ENCODE measurements around the gene MGST2. TPM values are rescaled to one million over a fixed set of nuclear protein-coding genes. Genes with fewer than 3 reads are reported as not detected.

Gene MGST2
- total and polyA plus RNA-seq, 7 experiments from 2014 or later = 1.4 to 37.3 (median 2.5) TPM

GRCh38 chr4:139684351-139684750 lies 18.7 kb downstream of the MGST2 start:
- Mint-ChIP-seq H3K4me3 (no peak overlapping the region), H3K4me1 (peaks cover 0 to 34% (median 5%) of the 10 kb centered on the region in 7 donors), H3K27ac (no peak overlapping the region), H3K27me3 (peaks cover 0 to 6% (median 0%) of the 10 kb centered on the region in 5 donors), H3K36me3 (peaks cover 0 to 51% (median 13%) of the 10 kb centered on the region in 5 donors), H3K9me3 (peaks cover 0 to 17% (median 5%) of the 10 kb centered on the region in 11 donors)
- H3K27me3 ChIP-seq (ENCODE audit: control insufficient read depth in 2 of 2, insufficient read depth in 2 of 2, low read length in 2 of 2) = no peaks in the 10 kb centered on the region
- H3K36me3 ChIP-seq (ENCODE audit: control insufficient read depth in 2 of 3, insufficient read depth in 3 of 3, low read length in 3 of 3) = no peaks in the 10 kb centered on the region
- DNase-seq = no peak
- no peak overlapping the region for H3K4me3 ChIP-seq (ENCODE audit: low read length)
- no peaks in the 10 kb centered on the region for H3K9me3 ChIP-seq (ENCODE audit: control insufficient read depth in 2 of 3, low read length in 3 of 3)
- ChIA-PET CTCF (no interaction called here), POLR2A (no interaction called here)
- no peaks in the 10 kb centered on the region for H3K4me1 ChIP-seq (ENCODE audit: control insufficient read depth in 2 of 2, insufficient read depth in 2 of 2, low read length in 2 of 2)
- no peak for ATAC-seq
- intact Hi-C loops (cut with micrococcal nuclease) = no loop called here
- H3K27ac ChIP-seq (ENCODE audit: low read depth, low read length) = no peak overlapping the region

GRCh38 chr4:139685180-139685579 lies 19.6 kb downstream of the MGST2 start:
- DNase-seq = no peak
- H3K4me1 Mint-ChIP-seq = peaks cover 0 to 33% (median 5%) of the 10 kb centered on the region in 7 donors
- no peak for ATAC-seq
- CTCF ChIA-PET = no interaction called here
- POLR2A ChIA-PET = no interaction called here
- H3K27ac Mint-ChIP-seq = peak overlapping the region in 2 of 9 donors; percentile 66 to 82
- no peaks in the 10 kb centered on the region for H3K9me3 ChIP-seq (ENCODE audit: control insufficient read depth in 2 of 3, low read length in 3 of 3)
- no peaks in the 10 kb centered on the region for H3K4me1 ChIP-seq (ENCODE audit: control insufficient read depth in 2 of 2, insufficient read depth in 2 of 2, low read length in 2 of 2)
- peaks cover 0 to 6% (median 0%) of the 10 kb centered on the region in 5 donors for H3K27me3 Mint-ChIP-seq
- no peak overlapping the region for H3K4me3 ChIP-seq (ENCODE audit: low read length)
- no peaks in the 10 kb centered on the region for H3K36me3 ChIP-seq (ENCODE audit: control insufficient read depth in 2 of 3, insufficient read depth in 3 of 3, low read length in 3 of 3)
- no peaks in the 10 kb centered on the region for H3K27me3 ChIP-seq (ENCODE audit: control insufficient read depth in 2 of 2, insufficient read depth in 2 of 2, low read length in 2 of 2)
- intact Hi-C loops (cut with micrococcal nuclease) = no loop called here
- no peak overlapping the region for H3K27ac ChIP-seq (ENCODE audit: low read depth, low read length)
- H3K36me3 Mint-ChIP-seq = peaks cover 0 to 46% (median 13%) of the 10 kb centered on the region in 5 donors
- peaks cover 0 to 17% (median 5%) of the 10 kb centered on the region in 11 donors for H3K9me3 Mint-ChIP-seq
- H3K4me3 Mint-ChIP-seq = peak overlapping the region in 1 of 10 donors; percentile 34

DNA sequence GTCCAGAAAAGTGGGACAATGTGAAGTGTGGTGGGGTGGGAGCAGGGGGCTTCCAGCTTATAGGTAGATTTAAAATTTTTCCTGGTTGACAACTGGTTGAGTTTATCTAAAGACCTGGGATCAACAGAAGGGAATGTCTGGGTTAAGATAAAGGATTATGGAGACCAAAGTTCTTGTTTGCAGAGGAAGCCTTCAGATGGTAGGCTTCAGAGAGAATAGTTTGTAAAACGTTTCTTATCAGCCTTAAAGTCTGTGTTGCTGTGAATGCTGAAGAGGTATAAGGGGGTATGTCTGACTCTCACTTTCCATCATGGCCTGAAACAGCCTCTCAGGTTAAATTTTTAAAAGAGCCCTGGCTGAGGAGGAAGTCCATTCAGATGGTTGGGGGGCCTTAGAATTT lies 20.5 kb downstream of the MGST2 start:
- no peaks in the 10 kb centered on the region for H3K4me1 ChIP-seq (ENCODE audit: control insufficient read depth in 2 of 2, insufficient read depth in 2 of 2, low read length in 2 of 2)
- no peaks in the 10 kb centered on the region for H3K36me3 ChIP-seq (ENCODE audit: control insufficient read depth in 2 of 3, insufficient read depth in 3 of 3, low read length in 3 of 3)
- intact Hi-C loops (cut with micrococcal nuclease) = no loop called here
- POLR2A ChIA-PET = no interaction called here
- Mint-ChIP-seq H3K4me1 (peaks cover 0 to 29% (median 5%) of the 10 kb centered on the region in 7 donors), H3K27me3 (peaks cover 0 to 6% (median 0%) of the 10 kb centered on the region in 5 donors), H3K27ac (peak overlapping the region in 1 of 9 donors; percentile 66), H3K4me3 (no peak overlapping the region), H3K36me3 (peaks cover 0 to 45% (median 13%) of the 10 kb centered on the region in 5 donors), H3K9me3 (peaks cover 0 to 17% (median 5%) of the 10 kb centered on the region in 11 donors)
- H3K4me3 ChIP-seq (ENCODE audit: low read length) = no peak overlapping the region
- CTCF ChIA-PET = no interaction called here
- DNase-seq = no peak
- H3K27ac ChIP-seq (ENCODE audit: low read depth, low read length) = no peak overlapping the region
- no peak for ATAC-seq
- no peaks in the 10 kb centered on the region for H3K9me3 ChIP-seq (ENCODE audit: control insufficient read depth in 2 of 3, low read length in 3 of 3)
- H3K27me3 ChIP-seq (ENCODE audit: control insufficient read depth in 2 of 2, insufficient read depth in 2 of 2, low read length in 2 of 2) = no peaks in the 10 kb centered on the region

GRCh38 chr4:139686988-139687387 lies 21.4 kb downstream of the MGST2 start:
- POLR2A ChIA-PET = no interaction called here
- intact Hi-C loops (cut with micrococcal nuclease) = no loop called here
- ATAC-seq (no peak), DNase-seq (no peak)
- Histone ChIP-seq H3K27ac (ENCODE audit: low read depth, low read length) (no peak overlapping the region), H3K4me3 (ENCODE audit: low read length) (no peak overlapping the region), H3K4me1 (ENCODE audit: control insufficient read depth in 2 of 2, insufficient read depth in 2 of 2, low read length in 2 of 2) (no peaks in the 10 kb centered on the region), H3K9me3 (ENCODE audit: control insufficient read depth in 2 of 3, low read length in 3 of 3) (no peaks in the 10 kb centered on the region), H3K27me3 (ENCODE audit: control insufficient read depth in 2 of 2, insufficient read depth in 2 of 2, low read length in 2 of 2) (no peaks in the 10 kb centered on the region), H3K36me3 (ENCODE audit: control insufficient read depth in 2 of 3, insufficient read depth in 3 of 3, low read length in 3 of 3) (no peaks in the 10 kb centered on the region)
- Mint-ChIP-seq H3K4me3 (no peak overlapping the region), H3K4me1 (peaks cover 0 to 30% (median 5%) of the 10 kb centered on the region in 7 donors), H3K27ac (no peak overlapping the region), H3K9me3 (peaks cover 0 to 17% (median 5%) of the 10 kb centered on the region in 11 donors), H3K36me3 (peaks cover 0 to 43% (median 17%) of the 10 kb centered on the region in 5 donors), H3K27me3 (peaks cover 0 to 6% (median 0%) of the 10 kb centered on the region in 5 donors)
- CTCF ChIA-PET = no interaction called here

- ChIA-PET POLR2A (no interaction called here), CTCF (no interaction called here)
- no peak for ATAC-seq
- Histone ChIP-seq H3K4me1 (ENCODE audit: control insufficient read depth in 2 of 2, insufficient read depth in 2 of 2, low read length in 2 of 2) (no peaks in the 10 kb centered on the region), H3K36me3 (ENCODE audit: control insufficient read depth in 2 of 3, insufficient read depth in 3 of 3, low read length in 3 of 3) (no peaks in the 10 kb centered on the region), H3K27me3 (ENCODE audit: control insufficient read depth in 2 of 2, insufficient read depth in 2 of 2, low read length in 2 of 2) (no peaks in the 10 kb centered on the region), H3K27ac (ENCODE audit: low read depth, low read length) (no peak overlapping the region), H3K9me3 (ENCODE audit: control insufficient read depth in 2 of 3, low read length in 3 of 3) (no peaks in the 10 kb centered on the region), H3K4me3 (ENCODE audit: low read length) (no peak overlapping the region)
- DNase-seq = no peak
- intact Hi-C loops (cut with micrococcal nuclease) = no loop called here
- H3K27me3 Mint-ChIP-seq = no peaks in the 10 kb centered on the region
- H3K4me1 Mint-ChIP-seq = peaks cover 0 to 16% (median 4%) of the 10 kb centered on the region in 7 donors
- no peak overlapping the region for H3K4me3 Mint-ChIP-seq
- peaks cover 0 to 27% (median 7%) of the 10 kb centered on the region in 5 donors for H3K36me3 Mint-ChIP-seq
- peaks cover 0 to 10% (median 5%) of the 10 kb centered on the region in 11 donors for H3K9me3 Mint-ChIP-seq
- H3K27ac Mint-ChIP-seq = no peak overlapping the region
Measured at GRCh38 chr4:139689093-139689722, 23.6 kb downstream of the MGST2 start.

DNA sequence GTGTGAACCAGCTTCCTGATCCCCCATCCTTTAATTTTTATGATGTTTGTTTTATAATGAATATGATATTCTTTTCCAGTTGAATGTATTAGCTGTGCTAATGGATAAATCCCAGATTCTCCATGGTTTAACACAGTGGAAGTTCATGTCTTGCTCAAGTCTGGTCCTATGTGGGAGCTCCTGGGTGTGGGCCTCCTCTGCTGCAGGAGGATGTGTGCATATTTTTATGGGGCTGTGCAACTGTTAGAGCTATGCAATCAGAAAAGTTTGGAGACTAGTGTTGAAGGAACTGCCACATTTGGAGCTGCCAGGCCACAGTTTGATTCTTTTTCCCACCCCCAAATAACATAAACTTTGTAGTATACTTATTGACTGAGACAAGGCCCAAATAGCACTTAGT lies 24.8 kb downstream of the MGST2 start:
- CTCF ChIA-PET = interaction anchor here (0.6 kb wide), 1 partner anchor 10 kb away, joined by 3 read pairs; no protein-coding TSS in a partner anchor
- no peaks in the 10 kb centered on the region for H3K9me3 ChIP-seq (ENCODE audit: control insufficient read depth in 2 of 3, low read length in 3 of 3)
- no peak overlapping the region for H3K4me3 Mint-ChIP-seq
- POLR2A ChIA-PET = interaction anchor here (0.6 kb wide), 1 partner anchor 35 kb away, joined by 3 read pairs; no protein-coding TSS in a partner anchor
- H3K9me3 Mint-ChIP-seq = peaks cover 0 to 2% (median 0%) of the 10 kb centered on the region in 11 donors
- H3K27ac Mint-ChIP-seq = no peak overlapping the region
- no peak overlapping the region for H3K27ac ChIP-seq (ENCODE audit: low read depth, low read length)
- peaks cover 0 to 8% (median under 1%) of the 10 kb centered on the region in 7 donors for H3K4me1 Mint-ChIP-seq
- H3K36me3 ChIP-seq (ENCODE audit: control insufficient read depth in 2 of 3, insufficient read depth in 3 of 3, low read length in 3 of 3) = no peaks in the 10 kb centered on the region
- peaks cover 0 to 19% (median 0%) of the 10 kb centered on the region in 5 donors for H3K36me3 Mint-ChIP-seq
- H3K27me3 ChIP-seq (ENCODE audit: control insufficient read depth in 2 of 2, insufficient read depth in 2 of 2, low read length in 2 of 2) = no peaks in the 10 kb centered on the region
- no peak overlapping the region for H3K4me3 ChIP-seq (ENCODE audit: low read length)
- no peaks in the 10 kb centered on the region for H3K4me1 ChIP-seq (ENCODE audit: control insufficient read depth in 2 of 2, insufficient read depth in 2 of 2, low read length in 2 of 2)
- no peaks in the 10 kb centered on the region for H3K27me3 Mint-ChIP-seq
- intact Hi-C loops (cut with micrococcal nuclease) = no loop called here
- ATAC-seq (no peak), DNase-seq (no peak)
